BLaER1 treated with 17β-estradiol and CSF1 and Interleukin-3, amounts not matched to agents 10 nM and 100 nM (cell line): ENCODE measurements around the gene SDF2.

ENCODE experiments used
- H3K27ac ChIP-seq, 11 experiments: shearing (Covaris generic); formaldehyde crosslinking; 2 replicates each; pipeline ENCODE4 v1.8.1; 2022
- H3K27me3 ChIP-seq, 11 experiments: shearing (Covaris generic); formaldehyde crosslinking; 2 replicates each; pipeline ENCODE4 v1.8.1; 2022
- H3K36me3 ChIP-seq, 11 experiments: shearing (Covaris generic); formaldehyde crosslinking; 2 replicates each; pipeline ENCODE4 v1.8.1; 2022
- H3K4me1 ChIP-seq, 10 experiments: shearing (Covaris generic); formaldehyde crosslinking; 2 replicates each; pipeline ENCODE4 v1.8.1; 2022
- H3K4me2 ChIP-seq, 11 experiments: shearing (Covaris generic); formaldehyde crosslinking; 2 replicates each; pipeline ENCODE4 v1.8.1; 2022
- H3K4me3 ChIP-seq, 10 experiments: shearing (Covaris generic); formaldehyde crosslinking; 2 replicates each; pipeline ENCODE4 v1.8.1; 2022
- H3K9ac ChIP-seq, 11 experiments: shearing (Covaris generic); formaldehyde crosslinking; 2 replicates each; pipeline ENCODE4 v1.8.1; 2022
- H3K9me3 ChIP-seq, 11 experiments: shearing (Covaris generic); formaldehyde crosslinking; replicated peaks in 1 of 11; 2 replicates each; pipeline ENCODE4 v1.8.1; 2022
- H4K20me1 ChIP-seq, 11 experiments: shearing (Covaris generic); formaldehyde crosslinking; 2 replicates each; pipeline ENCODE4 v1.8.1; 2022
- Cebpa-rat ChIP-seq, 11 experiments: shearing (Covaris generic); IDR thresholded peaks; 2 replicates each; pipeline ENCODE4 v1.8.1; 2022

Gene SDF2

DNA sequence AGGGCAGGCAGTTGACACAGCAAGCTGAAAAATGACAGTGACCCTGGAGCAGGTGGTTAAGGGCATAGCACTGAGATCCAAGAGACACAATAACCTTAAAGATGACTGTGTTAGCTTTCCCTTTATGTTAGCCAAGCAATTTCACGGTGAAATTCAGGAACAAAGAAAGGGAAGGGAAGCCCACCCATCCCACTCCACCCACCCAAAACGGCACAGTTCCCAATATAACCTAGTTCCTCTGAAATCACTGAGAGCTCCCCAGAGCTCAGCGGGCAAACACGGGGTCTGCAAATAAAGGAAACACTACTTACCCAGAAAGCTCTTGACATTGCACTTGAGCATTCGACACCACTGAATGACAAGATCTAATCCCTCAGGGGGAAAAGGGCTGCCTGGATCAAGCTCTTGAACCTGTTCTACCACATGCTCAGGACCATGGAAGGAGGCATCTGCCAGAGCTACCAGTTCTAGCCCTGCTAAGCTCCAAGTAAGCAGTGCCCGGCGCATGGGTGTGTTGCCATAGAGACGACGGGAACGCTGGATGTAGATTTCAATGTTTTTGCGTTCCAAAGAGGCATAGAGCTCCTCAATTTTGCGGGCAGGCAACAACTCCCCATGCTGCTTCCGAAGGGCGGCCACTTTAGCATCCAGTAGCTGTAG, 27.4 kb downstream of the SDF2 start:
- no peak overlapping the region for H3K4me2 ChIP-seq
- no peaks in the 10 kb centered on the region for H3K9me3 ChIP-seq
- no peak overlapping the region for H3K27ac ChIP-seq
- no peak for TF ChIP-seq Cebpa-rat (IDR thresholded peaks at IDR 0.05)
- no peak overlapping the region for H3K4me3 ChIP-seq
- peaks cover 69 to 100% (median 99%) of the 10 kb centered on the region in 11 experiments for H4K20me1 ChIP-seq
- H3K27me3 ChIP-seq = no peaks in the 10 kb centered on the region
- no peak overlapping the region; a peak in 1 of 22 replicates for H3K9ac ChIP-seq
- peaks cover 100% of the 10 kb centered on the region in 11 experiments for H3K36me3 ChIP-seq
- H3K4me1 ChIP-seq = peaks cover 0 to 13% (median 0%) of the 10 kb centered on the region in 10 experiments; a peak in 3 of 20 replicates

GRCh38 chr17:28626818-28627217, 34.9 kb downstream of the SDF2 start:
- peaks cover 98 to 100% (median 100%) of the 10 kb centered on the region in 11 experiments for H3K36me3 ChIP-seq
- peaks cover 40 to 99% (median 76%) of the 10 kb centered on the region in 11 experiments; a peak in 17 of 22 replicates for H4K20me1 ChIP-seq

DNA sequence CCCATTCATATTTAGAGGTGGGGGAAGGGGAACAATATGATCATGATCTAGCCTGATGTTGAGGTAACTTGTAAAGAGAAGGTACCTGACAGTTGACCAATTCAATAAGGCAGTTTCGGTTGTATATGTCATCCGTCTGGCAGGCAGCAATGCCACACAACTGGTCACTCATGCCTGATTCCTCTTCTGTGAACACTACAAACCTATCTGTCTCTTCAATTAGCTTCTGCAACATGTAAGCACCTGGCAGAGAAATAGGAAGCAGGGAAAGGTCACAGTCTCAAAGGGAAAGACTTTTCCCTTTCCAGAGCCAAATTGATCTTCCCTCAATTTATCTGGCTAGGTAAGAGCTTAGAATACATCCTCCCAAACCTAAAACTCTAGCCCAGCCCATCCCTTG, 37.6 kb downstream of the SDF2 start:
- Histone ChIP-seq H3K4me2 (no peak overlapping the region), H3K27ac (no peak overlapping the region), H3K4me1 (peaks cover 0 to 4% (median 0%) of the 10 kb centered on the region in 10 experiments; a peak in 1 of 20 replicates), H3K4me3 (no peak overlapping the region), H3K27me3 (no peaks in the 10 kb centered on the region), H4K20me1 (peaks cover 36 to 98% (median 75%) of the 10 kb centered on the region in 11 experiments; a peak in 17 of 22 replicates), H3K9ac (no peak overlapping the region), H3K36me3 (peaks cover 98 to 100% (median 100%) of the 10 kb centered on the region in 11 experiments), H3K9me3 (no peaks in the 10 kb centered on the region)
- TF ChIP-seq Cebpa-rat (IDR thresholded peaks at IDR 0.05) = no peak

More at GRCh38 chr17:28626818-28627217, 34.9 kb downstream of the SDF2 start:
- Histone ChIP-seq H3K4me2 (no peak overlapping the region), H3K9me3 (no peaks in the 10 kb centered on the region), H3K4me1 (peaks cover 0 to 4% (median 0%) of the 10 kb centered on the region in 10 experiments; a peak in 1 of 20 replicates), H3K27me3 (no peaks in the 10 kb centered on the region), H3K4me3 (no peak overlapping the region), H3K9ac (no peak overlapping the region), H3K27ac (no peak overlapping the region)
- no peak for TF ChIP-seq Cebpa-rat (IDR thresholded peaks at IDR 0.05)

GRCh38 chr17:28623696-28624095, 38.0 kb downstream of the SDF2 start:
- Histone ChIP-seq H3K36me3 (peaks cover 98 to 100% (median 100%) of the 10 kb centered on the region in 11 experiments), H3K9ac (no peak overlapping the region), H3K9me3 (no peaks in the 10 kb centered on the region), H3K27me3 (no peaks in the 10 kb centered on the region), H3K27ac (no peak overlapping the region), H3K4me3 (no peak overlapping the region), H4K20me1 (peaks cover 35 to 96% (median 75%) of the 10 kb centered on the region in 11 experiments; a peak in 17 of 22 replicates), H3K4me2 (no peak overlapping the region), H3K4me1 (peaks cover 0 to 4% (median 0%) of the 10 kb centered on the region in 10 experiments; a peak in 1 of 20 replicates)
- TF ChIP-seq Cebpa-rat (IDR thresholded peaks at IDR 0.05) = no peak

DNA sequence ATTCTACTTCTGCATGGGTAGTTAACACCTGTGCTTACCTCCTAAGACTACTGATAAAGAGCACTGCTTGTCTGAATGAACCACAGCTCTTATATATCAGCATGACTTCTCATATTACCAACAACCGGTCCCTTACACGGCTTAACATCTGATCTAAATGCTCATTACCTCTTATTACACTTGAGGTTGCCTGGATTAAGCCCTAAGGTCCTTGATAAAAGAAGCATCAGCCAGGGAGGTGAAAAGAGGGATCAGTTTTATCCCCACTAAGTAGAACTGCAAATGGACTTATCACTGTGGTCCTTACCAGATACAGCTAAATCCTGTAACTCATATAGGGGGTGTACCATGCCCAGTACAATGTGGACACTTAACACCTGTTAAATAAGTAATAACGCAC, 39.5 kb downstream of the SDF2 start:
- Histone ChIP-seq H3K9ac (no peak overlapping the region), H3K27ac (no peak overlapping the region), H3K9me3 (no peaks in the 10 kb centered on the region), H4K20me1 (peaks cover 33 to 84% (median 75%) of the 10 kb centered on the region in 11 experiments; a peak in 17 of 22 replicates), H3K27me3 (no peaks in the 10 kb centered on the region), H3K4me1 (peaks cover 0 to 4% (median 0%) of the 10 kb centered on the region in 10 experiments; a peak in 1 of 20 replicates), H3K4me2 (no peak overlapping the region), H3K4me3 (no peak overlapping the region), H3K36me3 (peaks cover 98 to 100% (median 100%) of the 10 kb centered on the region in 11 experiments)
- no peak for TF ChIP-seq Cebpa-rat (IDR thresholded peaks at IDR 0.05)

DNA sequence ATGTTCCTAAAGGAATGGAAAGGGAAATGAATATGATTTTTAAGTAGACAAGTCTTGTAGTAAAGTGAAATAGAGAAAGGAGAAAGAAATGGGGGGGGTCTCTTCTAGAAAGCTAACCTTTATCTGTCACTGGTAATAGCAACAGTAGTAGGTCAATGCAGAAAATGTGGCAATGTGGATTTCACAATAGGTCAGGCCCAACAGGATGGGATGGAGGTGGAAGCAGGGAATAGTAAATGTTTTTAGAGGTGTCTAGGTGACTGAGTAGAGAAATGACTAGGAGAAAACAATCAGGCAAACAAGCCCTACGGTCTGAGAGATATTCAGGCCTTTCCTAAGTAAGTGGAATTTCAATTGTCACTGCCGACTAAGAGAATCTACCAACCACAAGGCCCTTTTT, 41.7 kb downstream of the SDF2 start:
- H3K4me3 ChIP-seq = no peak overlapping the region
- no peak overlapping the region for H3K9ac ChIP-seq
- no peaks in the 10 kb centered on the region for H3K9me3 ChIP-seq
- TF ChIP-seq Cebpa-rat (IDR thresholded peaks at IDR 0.05) = no peak
- peaks cover 100% of the 10 kb centered on the region in 11 experiments for H3K36me3 ChIP-seq
- no peaks in the 10 kb centered on the region for H3K27me3 ChIP-seq
- H3K27ac ChIP-seq = no peak overlapping the region
- peaks cover 33 to 87% (median 72%) of the 10 kb centered on the region in 11 experiments; a peak in 17 of 22 replicates for H4K20me1 ChIP-seq
- no peak overlapping the region for H3K4me2 ChIP-seq
- H3K4me1 ChIP-seq = peaks cover 0 to 16% (median under 1%) of the 10 kb centered on the region in 10 experiments; a peak in 9 of 20 replicates

DNA sequence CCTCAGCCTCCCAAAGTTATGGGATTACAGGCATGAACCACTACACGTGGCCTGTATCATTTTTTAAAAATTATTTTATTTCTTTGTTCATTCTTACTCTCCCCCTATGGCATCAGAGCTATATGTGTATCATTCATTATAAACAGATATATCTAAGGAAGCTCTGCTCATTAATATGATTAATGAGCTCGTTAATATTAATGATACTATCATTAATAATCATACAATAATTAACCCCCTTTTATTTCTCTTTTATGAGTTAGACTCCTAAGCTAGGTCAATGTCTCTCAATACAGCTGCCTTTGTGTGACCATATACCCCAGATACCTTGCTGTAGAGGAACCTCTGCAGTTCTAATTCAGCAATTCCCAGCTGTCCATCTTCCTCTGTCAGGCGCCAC, 43.2 kb downstream of the SDF2 start:
- Histone ChIP-seq H3K4me3 (no peak overlapping the region), H3K36me3 (peaks cover 100% of the 10 kb centered on the region in 11 experiments), H3K9me3 (no peaks in the 10 kb centered on the region), H4K20me1 (peaks cover 32 to 87% (median 72%) of the 10 kb centered on the region in 11 experiments; a peak in 18 of 22 replicates), H3K4me1 (peaks cover 0 to 28% (median 16%) of the 10 kb centered on the region in 10 experiments; a peak in 15 of 20 replicates), H3K9ac (no peak overlapping the region), H3K4me2 (no peak overlapping the region), H3K27me3 (no peaks in the 10 kb centered on the region), H3K27ac (no peak overlapping the region)
- TF ChIP-seq Cebpa-rat (IDR thresholded peaks at IDR 0.05) = no peak

- Histone ChIP-seq H3K9me3 (no peaks in the 10 kb centered on the region), H3K4me2 (no peak overlapping the region), H3K9ac (no peak overlapping the region), H3K27ac (no peak overlapping the region), H3K4me1 (peaks cover 0 to 40% (median 27%) of the 10 kb centered on the region in 10 experiments; a peak in 16 of 20 replicates), H3K4me3 (no peak overlapping the region), H4K20me1 (peaks cover 17 to 84% (median 58%) of the 10 kb centered on the region in 11 experiments; a peak in 18 of 22 replicates), H3K27me3 (no peaks in the 10 kb centered on the region), H3K36me3 (peaks cover 98 to 100% (median 100%) of the 10 kb centered on the region in 11 experiments)
- no peak for TF ChIP-seq Cebpa-rat (IDR thresholded peaks at IDR 0.05)
These were observed 45.4 kb downstream of the SDF2 start for GRCh38 chr17:28616281-28616680.

- Histone ChIP-seq H4K20me1 (peaks cover 15 to 77% (median 49%) of the 10 kb centered on the region in 11 experiments; a peak in 18 of 22 replicates), H3K36me3 (peaks cover 98 to 100% (median 100%) of the 10 kb centered on the region in 11 experiments), H3K27ac (no peak overlapping the region), H3K27me3 (no peaks in the 10 kb centered on the region), H3K4me2 (no peak overlapping the region; a peak in 1 of 22 replicates), H3K9me3 (no peaks in the 10 kb centered on the region), H3K9ac (no peak overlapping the region), H3K4me1 (peaks cover 0 to 40% (median 27%) of the 10 kb centered on the region in 10 experiments; a peak in 16 of 20 replicates), H3K4me3 (no peak overlapping the region)
- no peak for TF ChIP-seq Cebpa-rat (IDR thresholded peaks at IDR 0.05)
These were observed 46.3 kb downstream of the SDF2 start for GRCh38 chr17:28615260-28615940.
